ENCODE measurements around the gene PDE11A.

DNA sequence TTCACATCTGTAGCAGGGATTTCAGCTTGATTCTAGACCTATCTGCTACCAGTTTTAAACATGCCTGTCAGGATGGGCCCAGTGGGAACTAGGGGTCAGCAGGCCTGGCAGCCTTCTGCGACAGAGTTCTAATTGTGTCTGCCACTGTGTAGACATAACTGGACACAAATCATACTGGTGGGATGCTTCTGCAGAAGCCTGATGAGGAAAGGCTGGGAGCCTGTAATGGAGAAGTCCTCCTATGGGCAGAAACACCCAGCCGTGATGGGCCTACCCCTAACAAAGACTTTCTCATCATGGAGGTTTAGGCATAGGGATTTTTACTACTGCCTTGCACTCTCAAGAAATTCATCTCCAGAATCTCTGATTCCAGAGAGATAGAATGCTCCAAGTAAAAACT, 166.9 kb downstream of the PDE11A start:
- TF ChIP-seq CTCF (IDR thresholded peaks at IDR 0.05 in 2 of 3, conservative IDR thresholded peaks at IDR 0.05 in 1 of 3; ENCODE audit: borderline replicate concordance in 1 of 3, insufficient read depth in 1 of 3, low read depth in 2 of 3, low read length in 2 of 3) (no peak), SP1 (IDR thresholded peaks at IDR 0.05; ENCODE audit: low read depth) (no peak), EZH2 (IDR thresholded peaks at IDR 0.05) (no peak), RAD21 (IDR thresholded peaks at IDR 0.05; ENCODE audit: low read depth) (no peak), ELF1 (IDR thresholded peaks at IDR 0.05; ENCODE audit: borderline replicate concordance, low read depth) (no peak), TCF7L2 (IDR thresholded peaks at IDR 0.05; ENCODE audit: borderline replicate concordance, extremely low read depth, insufficient read depth, insufficient read length) (no peak), POLR2A (IDR thresholded peaks at IDR 0.05; ENCODE audit: borderline replicate concordance, extremely low read depth, insufficient read depth, insufficient read length) (no peak), JUND (IDR thresholded peaks at IDR 0.05) (no peak), POLR2AphosphoS5 (IDR thresholded peaks at IDR 0.05; ENCODE audit: low read depth, low read length) (no peak), SRF (IDR thresholded peaks at IDR 0.05; ENCODE audit: low read depth) (no peak), ZNF274 (IDR thresholded peaks at IDR 0.05; ENCODE audit: low read depth, low read length) (no peak), REST (IDR thresholded peaks at IDR 0.05; ENCODE audit: low read depth) (no peak)
